Mononuclear cell (primary cell): ENCODE data around the gene TIMP3. TPM values are rescaled to one million over a fixed set of nuclear protein-coding genes. Genes with fewer than 3 reads are reported as not detected.
"Not testable (repeated sequence)": the region's sequence is repeated elsewhere in the genome, so short reads cannot be mapped to it uniquely, and the experiment has no call there.

Experiments
- H3K27me3 ChIP-seq: 2 replicates; pipeline ENCODE4 v1.6.0; 2011; ENCODE audit warnings: low read length, control low read depth; ENCODE audit not compliant: insufficient read depth
- H3K4me1 ChIP-seq: 2 replicates; pipeline ENCODE4 v1.5.1; 2011; ENCODE audit warnings: mild to moderate bottlenecking, low read length, control low read depth; ENCODE audit not compliant: insufficient read depth
- H3K4me3 ChIP-seq: 2 replicates; pipeline ENCODE4 v1.5.1; 2011; ENCODE audit warnings: mild to moderate bottlenecking, low read length, moderate library complexity
- H3K9me3 ChIP-seq: 2 replicates; pipeline ENCODE4 v1.5.1; 2011; ENCODE audit warnings: low read depth, mild to moderate bottlenecking, control low read depth, low read length
- total RNA-seq: library from RNA; depleted of rRNA; stranded (reverse); fragments of >200 nt; gene quantifications from one replicate; pipeline ENCODE4 v1.2.3, GENCODE V29; 2012

The TIMP3 gene
- 0.21 TPM for total RNA-seq

GRCh38 chr22:32801537-32802236 lies at the start of gene TIMP3:
TIMP3 (plus strand) TSS chr22:32801705; CDS start chr22:32802002, 297 bp downstream.
- Histone ChIP-seq H3K4me1 (peaks cover 4% of the 10 kb centered on the region), H3K27me3 (peaks cover 31% of the 10 kb centered on the region), H3K9me3 (no peaks in the 10 kb centered on the region), H3K4me3 (no peak within 1 kb of the TSS)

- H3K9me3 ChIP-seq = no peaks in the 10 kb centered on the region
- H3K4me1 ChIP-seq = no peaks in the 10 kb centered on the region
- no peaks in the 10 kb centered on the region for H3K27me3 ChIP-seq
- H3K4me3 ChIP-seq = no peak overlapping the region
Observed at GRCh38 chr22:32752326-32752725, 49.2 kb upstream of the TIMP3 start.

DNA sequence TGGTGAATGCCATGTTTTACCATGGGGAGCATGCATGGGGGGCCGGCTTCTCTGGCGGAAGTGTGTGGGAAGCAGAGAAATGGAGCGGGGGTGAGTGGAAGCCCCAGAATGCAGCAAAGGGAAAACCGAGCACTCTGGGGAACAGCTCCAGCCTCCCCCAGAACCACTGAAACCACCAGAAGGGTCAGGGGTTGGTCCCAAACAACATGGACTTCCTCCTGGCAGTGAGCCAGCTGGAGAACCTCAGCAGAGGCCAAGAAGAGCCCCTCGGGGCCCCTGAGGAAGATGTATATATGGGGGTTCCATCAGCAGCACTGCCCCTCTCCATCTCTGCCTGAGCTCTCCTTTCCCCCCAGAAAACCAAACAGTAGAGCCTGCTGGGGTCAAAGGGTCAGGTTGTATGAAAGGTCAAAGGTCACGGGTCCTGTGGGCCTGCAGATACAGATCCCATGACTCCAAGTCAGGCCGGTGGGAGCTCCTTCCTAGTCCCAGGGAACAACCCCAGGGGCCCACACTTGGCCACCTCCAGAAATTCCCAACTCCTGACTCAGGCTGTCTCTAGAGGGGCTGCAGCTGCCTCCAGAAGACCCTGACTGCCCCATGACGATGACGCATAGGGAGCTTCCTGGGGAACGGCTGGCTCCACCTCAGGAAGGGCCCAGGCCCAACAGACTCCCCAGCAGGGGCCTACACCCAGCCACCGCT lies 48.5 kb upstream of the TIMP3 start:
- Histone ChIP-seq H3K27me3 (no peaks in the 10 kb centered on the region), H3K4me3 (no peak overlapping the region), H3K9me3 (no peaks in the 10 kb centered on the region), H3K4me1 (no peaks in the 10 kb centered on the region)

DNA sequence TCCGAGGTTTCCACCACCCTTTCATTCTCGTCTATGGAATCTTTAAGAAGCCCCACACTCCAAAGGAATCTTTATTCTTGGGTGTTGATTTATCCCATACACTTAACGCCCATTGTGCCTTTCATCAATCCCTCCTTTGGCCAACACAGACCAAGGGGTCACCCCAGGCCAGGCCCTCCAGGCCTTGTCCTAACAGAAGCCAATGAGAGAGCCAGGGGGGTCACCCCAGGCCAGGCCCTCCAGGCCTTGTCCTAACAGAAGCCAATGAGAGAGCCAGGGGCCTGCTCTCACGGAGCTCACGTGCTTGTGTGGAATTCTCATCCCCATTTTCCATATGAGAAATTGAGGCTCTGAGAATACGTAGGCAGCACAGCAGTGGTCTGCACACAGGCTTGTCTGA lies 47.9 kb upstream of the TIMP3 start:
- Histone ChIP-seq H3K4me3 (no peak overlapping the region), H3K27me3 (no peaks in the 10 kb centered on the region), H3K4me1 (no peaks in the 10 kb centered on the region), H3K9me3 (no peaks in the 10 kb centered on the region)

DNA sequence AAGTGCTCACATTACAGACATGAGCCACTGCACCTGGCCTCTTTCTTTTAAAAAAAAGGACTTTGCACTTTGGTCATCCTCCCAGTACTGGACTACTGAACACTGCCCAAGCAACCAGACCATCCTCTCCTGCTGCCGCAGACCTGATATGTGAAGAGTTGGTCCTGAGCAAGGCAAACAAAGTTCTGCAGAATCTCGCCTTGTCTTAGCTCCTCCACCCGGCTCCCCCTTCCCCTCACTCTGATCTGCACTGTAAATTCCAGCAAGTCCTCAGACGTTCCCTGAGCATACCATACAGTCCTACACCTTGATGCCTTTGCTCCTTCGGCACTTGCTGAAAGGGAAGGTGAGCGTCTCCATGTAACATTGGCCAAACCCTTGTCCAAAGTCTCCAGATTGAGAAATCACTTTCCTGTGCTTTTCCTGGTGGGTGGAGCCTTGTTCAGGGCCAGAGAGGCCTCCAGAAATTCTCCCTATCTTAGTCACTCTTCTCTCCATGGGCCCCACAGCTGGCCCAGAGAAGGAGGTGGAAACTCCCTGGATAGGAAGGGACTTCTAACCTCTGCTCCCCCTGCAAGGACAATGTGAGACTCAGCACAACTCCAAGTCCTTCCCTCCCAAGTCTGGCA lies 47.0 kb upstream of the TIMP3 start:
- no peaks in the 10 kb centered on the region for H3K9me3 ChIP-seq
- H3K4me3 ChIP-seq = no peak overlapping the region
- no peaks in the 10 kb centered on the region for H3K27me3 ChIP-seq
- H3K4me1 ChIP-seq = no peaks in the 10 kb centered on the region

DNA sequence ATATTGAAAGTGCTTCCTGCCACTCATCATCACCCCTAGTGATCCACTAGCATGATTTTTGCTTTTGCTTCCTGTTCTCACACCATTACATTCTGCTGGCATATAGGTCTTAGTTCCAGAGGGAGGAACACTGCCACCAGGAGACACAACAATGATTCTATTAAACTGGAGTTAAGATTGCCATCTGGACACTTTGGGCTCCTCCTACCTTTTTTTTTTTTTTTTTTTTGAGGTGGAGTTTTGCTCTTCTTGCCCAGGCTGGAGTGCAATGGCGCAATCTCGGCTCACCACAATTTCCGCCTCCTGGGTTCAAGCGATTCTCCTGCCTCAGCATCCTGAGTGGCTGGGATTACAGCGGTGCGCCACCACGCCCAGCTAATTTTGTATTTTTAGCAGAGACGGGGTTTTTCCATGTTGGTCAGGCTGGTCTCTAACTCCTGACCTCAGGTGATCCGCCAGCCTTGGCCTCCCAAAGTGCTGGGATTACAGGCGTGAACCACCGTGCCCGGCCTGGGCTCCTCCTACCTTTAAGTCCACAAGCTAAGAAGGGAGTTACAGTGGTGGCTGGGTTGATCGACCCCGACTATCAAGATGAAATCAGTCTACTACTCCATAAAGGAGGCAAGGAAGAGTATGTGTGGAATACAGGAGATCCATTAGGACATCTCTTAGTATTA lies 44.3 kb upstream of the TIMP3 start:
- H3K4me3 ChIP-seq, H3K4me1 ChIP-seq, H3K27me3 ChIP-seq, H3K9me3 ChIP-seq: not testable (repeated sequence)

GRCh38 chr22:32758866-32759385 lies 42.6 kb upstream of the TIMP3 start:
- H3K27me3 ChIP-seq = peaks cover 8% of the 10 kb centered on the region
- H3K9me3 ChIP-seq = no peaks in the 10 kb centered on the region
- no peak overlapping the region for H3K4me3 ChIP-seq
- peaks cover 4% of the 10 kb centered on the region for H3K4me1 ChIP-seq

DNA sequence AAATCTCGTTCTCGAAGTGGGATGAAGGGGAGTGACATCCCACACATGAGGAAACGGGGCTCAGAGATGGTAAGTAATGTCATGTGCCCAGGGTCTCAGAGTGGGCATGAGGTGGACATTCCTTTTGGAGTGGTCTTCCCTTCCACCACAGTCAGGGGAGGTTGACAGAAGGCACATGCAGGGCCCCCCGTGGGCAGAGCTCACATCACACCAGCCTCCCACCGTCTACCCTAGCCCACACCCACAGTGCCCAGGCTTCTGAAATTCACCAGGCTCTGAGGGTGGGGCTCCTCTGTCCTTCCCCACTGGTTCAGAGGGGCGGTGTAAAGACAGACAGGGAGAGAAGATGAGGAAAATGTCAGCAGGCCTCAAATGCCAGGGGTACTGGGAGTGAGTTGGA lies 41.1 kb upstream of the TIMP3 start:
- H3K9me3 ChIP-seq = no peaks in the 10 kb centered on the region

GRCh38 chr22:32760815-32761214 lies 40.7 kb upstream of the TIMP3 start:
- H3K27me3 ChIP-seq = peaks cover 8% of the 10 kb centered on the region
- peaks cover 16% of the 10 kb centered on the region for H3K4me1 ChIP-seq
- no peak overlapping the region for H3K4me3 ChIP-seq
- no peaks in the 10 kb centered on the region for H3K9me3 ChIP-seq

More for the DNA sequence above, 41.1 kb upstream of the TIMP3 start:
- Histone ChIP-seq H3K4me3 (no peak overlapping the region), H3K27me3 (peaks cover 8% of the 10 kb centered on the region), H3K4me1 (peaks cover 16% of the 10 kb centered on the region)

- Histone ChIP-seq H3K4me3 (no peak overlapping the region), H3K4me1 (peaks cover 16% of the 10 kb centered on the region), H3K27me3 (peaks cover 8% of the 10 kb centered on the region), H3K9me3 (no peaks in the 10 kb centered on the region)
Observed at GRCh38 chr22:32761251-32761903, 40.1 kb upstream of the TIMP3 start.

GRCh38 chr22:32764330-32765131 lies 37.0 kb upstream of the TIMP3 start:
- peaks cover 16% of the 10 kb centered on the region for H3K4me1 ChIP-seq
- H3K9me3 ChIP-seq = no peaks in the 10 kb centered on the region
- peaks cover 8% of the 10 kb centered on the region for H3K27me3 ChIP-seq
- H3K4me3 ChIP-seq = no peak overlapping the region

DNA sequence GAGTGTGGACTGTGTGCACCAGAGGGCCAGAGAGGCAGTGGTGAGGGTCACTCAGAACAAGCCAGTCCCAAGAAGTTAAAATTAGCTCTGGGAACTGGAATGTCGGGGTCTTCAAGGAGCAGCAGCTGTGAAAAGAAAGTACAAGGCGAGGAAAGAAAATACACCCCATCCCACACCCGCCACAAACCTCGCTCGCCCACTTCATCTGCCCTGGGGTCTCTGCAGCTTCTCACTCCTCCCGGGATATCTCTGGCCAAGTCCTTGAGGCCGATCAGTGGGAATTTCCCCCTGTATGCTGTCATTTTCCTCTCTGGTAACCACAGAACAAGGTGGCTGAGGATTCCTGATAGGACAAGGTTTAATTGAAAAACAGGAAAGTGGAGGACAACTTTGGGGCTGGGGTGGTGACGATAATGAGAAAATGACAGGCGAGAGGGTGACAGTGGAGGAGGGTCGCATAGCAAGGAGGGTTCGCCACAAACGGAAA lies 36.3 kb upstream of the TIMP3 start:
- H3K27me3 ChIP-seq = peaks cover 8% of the 10 kb centered on the region
- H3K4me3 ChIP-seq = no peak overlapping the region
- no peaks in the 10 kb centered on the region for H3K9me3 ChIP-seq
- H3K4me1 ChIP-seq = peaks cover 16% of the 10 kb centered on the region

DNA sequence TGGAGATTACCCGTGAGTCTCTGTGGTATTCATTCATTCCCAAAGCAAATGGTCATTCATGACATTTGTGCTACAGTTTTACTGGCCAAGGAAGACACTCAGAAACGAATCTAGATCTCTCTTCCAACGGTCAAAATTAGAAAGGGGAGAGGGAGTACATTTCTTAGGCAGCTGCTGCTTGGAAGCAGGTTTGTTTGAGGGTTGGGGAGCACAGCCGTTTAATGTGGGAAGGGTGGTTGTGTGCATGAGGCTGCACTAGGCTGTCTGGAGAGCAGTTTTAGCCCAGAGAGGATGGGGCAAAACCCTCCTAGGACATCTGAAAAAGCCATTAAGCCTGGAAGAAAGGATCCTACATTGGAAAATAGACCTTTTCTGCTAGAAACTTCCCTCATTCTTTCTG lies 29.7 kb upstream of the TIMP3 start:
- no peaks in the 10 kb centered on the region for H3K27me3 ChIP-seq
- H3K4me1 ChIP-seq = no peaks in the 10 kb centered on the region
- no peak overlapping the region for H3K4me3 ChIP-seq
- H3K9me3 ChIP-seq = no peaks in the 10 kb centered on the region

GRCh38 chr22:32775957-32776356 lies 25.5 kb upstream of the TIMP3 start:
- H3K9me3 ChIP-seq = no peaks in the 10 kb centered on the region
- no peaks in the 10 kb centered on the region for H3K27me3 ChIP-seq
- no peaks in the 10 kb centered on the region for H3K4me1 ChIP-seq
- no peak overlapping the region for H3K4me3 ChIP-seq
